Measurements from ENCODE around the gene AMZ1. TPM values are rescaled to one million over a fixed set of nuclear protein-coding genes. Genes with fewer than 3 reads are reported as not detected.

AMZ1 gene
- total and polyA plus RNA-seq, 2 donors (not counting 1 experiment from before 2014, with no cell fraction given): 0.26 to 0.33 TPM

GRCh38 chr7:2761131-2761624, 73.2 kb downstream of the AMZ1 start:
- no peaks in the 10 kb centered on the region for H3K27me3 ChIP-seq (ENCODE audit: control insufficient read depth, insufficient read depth, low read length)

GRCh38 chr7:2761801-2762497, 73.9 kb downstream of the AMZ1 start:
- Histone ChIP-seq H3K27me3 (ENCODE audit: control insufficient read depth, insufficient read depth, low read length) (no peaks in the 10 kb centered on the region), H2AFZ (ENCODE audit: low read length) (no peak overlapping the region), H3K79me2 (ENCODE audit: control insufficient read depth, insufficient read depth, low read length) (peaks cover 35% of the 10 kb centered on the region), H3K4me2 (ENCODE audit: extremely low read depth, insufficient read depth, low read length) (peak overlapping the region; percentile 55), H3K9me3 (ENCODE audit: control insufficient read depth, insufficient read depth, low read depth, low read length) (no peaks in the 10 kb centered on the region), H3K9ac (ENCODE audit: insufficient read depth, low read length) (peak overlapping the region; percentile 76), H4K20me1 (ENCODE audit: control insufficient read depth, extremely low read depth, insufficient read depth, low read length) (no peaks in the 10 kb centered on the region), H3K4me3 (replicated peaks in 1 of 4; ENCODE audit: control extremely low read depth in 1 of 4, insufficient read depth in 1 of 4, low read depth in 3 of 4, low read length in 4 of 4) (peak overlapping the region in 1 of 4 experiments; percentile 32), H3K27ac (ENCODE audit: insufficient read depth, low read length) (peak overlapping the region; percentile 91), H3K36me3 (ENCODE audit: control insufficient read depth, insufficient read depth, low read length) (no peaks in the 10 kb centered on the region), H3K4me1 (ENCODE audit: control insufficient read depth, extremely low read depth, insufficient read depth, low read length) (peaks cover 53% of the 10 kb centered on the region)
- TF ChIP-seq CTCF (conservative IDR thresholded peaks at IDR 0.05 in 1 of 2, IDR thresholded peaks at IDR 0.05 in 1 of 2; ENCODE audit: low read depth in 1 of 2, low read length in 2 of 2): no peak
- TF ChIP-seq EZH2 (IDR thresholded peaks at IDR 0.05; ENCODE audit: low read length, missing control alignments): no peak
- DNase-seq (ENCODE audit: low read depth in 2 of 2): no peak

More at GRCh38 chr7:2761131-2761624, 73.2 kb downstream of the AMZ1 start:
- H3K4me2 ChIP-seq (ENCODE audit: extremely low read depth, insufficient read depth, low read length): no peak overlapping the region
- H3K9me3 ChIP-seq (ENCODE audit: control insufficient read depth, insufficient read depth, low read depth, low read length): no peaks in the 10 kb centered on the region
- no peak overlapping the region for H2AFZ ChIP-seq (ENCODE audit: low read length)
- no peaks in the 10 kb centered on the region for H3K36me3 ChIP-seq (ENCODE audit: control insufficient read depth, insufficient read depth, low read length)
- no peak overlapping the region for H3K4me3 ChIP-seq (replicated peaks in 1 of 4; ENCODE audit: control extremely low read depth in 1 of 4, insufficient read depth in 1 of 4, low read depth in 3 of 4, low read length in 4 of 4)
- TF ChIP-seq EZH2 (IDR thresholded peaks at IDR 0.05; ENCODE audit: low read length, missing control alignments): no peak
- peak overlapping the region; percentile 27 for H3K9ac ChIP-seq (ENCODE audit: insufficient read depth, low read length)
- peaks cover 58% of the 10 kb centered on the region for H3K4me1 ChIP-seq (ENCODE audit: control insufficient read depth, extremely low read depth, insufficient read depth, low read length)
- peaks cover 40% of the 10 kb centered on the region for H3K79me2 ChIP-seq (ENCODE audit: control insufficient read depth, insufficient read depth, low read length)
- peak overlapping the region; percentile 91 for H3K27ac ChIP-seq (ENCODE audit: insufficient read depth, low read length)
- no peak for DNase-seq (ENCODE audit: low read depth in 2 of 2)
- H4K20me1 ChIP-seq (ENCODE audit: control insufficient read depth, extremely low read depth, insufficient read depth, low read length): no peaks in the 10 kb centered on the region

- no peak overlapping the region for H2AFZ ChIP-seq (ENCODE audit: low read length)
- TF ChIP-seq CTCF (conservative IDR thresholded peaks at IDR 0.05 in 1 of 2, IDR thresholded peaks at IDR 0.05 in 1 of 2; ENCODE audit: low read depth in 1 of 2, low read length in 2 of 2) (no peak), EZH2 (IDR thresholded peaks at IDR 0.05; ENCODE audit: low read length, missing control alignments) (no peak)
- no peaks in the 10 kb centered on the region for H3K36me3 ChIP-seq (ENCODE audit: control insufficient read depth, insufficient read depth, low read length)
- peak overlapping the region; percentile 55 for H3K4me2 ChIP-seq (ENCODE audit: extremely low read depth, insufficient read depth, low read length)
- H4K20me1 ChIP-seq (ENCODE audit: control insufficient read depth, extremely low read depth, insufficient read depth, low read length): no peaks in the 10 kb centered on the region
- peak overlapping the region in 1 of 4 experiments; percentile 32 for H3K4me3 ChIP-seq (replicated peaks in 1 of 4; ENCODE audit: control extremely low read depth in 1 of 4, insufficient read depth in 1 of 4, low read depth in 3 of 4, low read length in 4 of 4)
- H3K9me3 ChIP-seq (ENCODE audit: control insufficient read depth, insufficient read depth, low read depth, low read length): no peaks in the 10 kb centered on the region
- peaks cover 44% of the 10 kb centered on the region for H3K4me1 ChIP-seq (ENCODE audit: control insufficient read depth, extremely low read depth, insufficient read depth, low read length)
- no peaks in the 10 kb centered on the region for H3K27me3 ChIP-seq (ENCODE audit: control insufficient read depth, insufficient read depth, low read length)
- H3K27ac ChIP-seq (ENCODE audit: insufficient read depth, low read length): peak overlapping the region; percentile 91
- no peak for DNase-seq (ENCODE audit: low read depth in 2 of 2)
- peak overlapping the region; percentile 76 for H3K9ac ChIP-seq (ENCODE audit: insufficient read depth, low read length)
- H3K79me2 ChIP-seq (ENCODE audit: control insufficient read depth, insufficient read depth, low read length): peaks cover 35% of the 10 kb centered on the region
These were observed 75.6 kb downstream of the AMZ1 start for GRCh38 chr7:2763597-2763996.
